ENCODE data around the gene RGCC. TPM values are rescaled to one million over a fixed set of nuclear protein-coding genes. Genes with fewer than 3 reads are reported as not detected.
A peak's percentile ranks its signal among the peaks of the same experiment; 100 is the strongest.

The RGCC gene
- total and polyA plus RNA-seq, 10 donors, result 5.1 to 76.4 (median 23.9) TPM

DNA sequence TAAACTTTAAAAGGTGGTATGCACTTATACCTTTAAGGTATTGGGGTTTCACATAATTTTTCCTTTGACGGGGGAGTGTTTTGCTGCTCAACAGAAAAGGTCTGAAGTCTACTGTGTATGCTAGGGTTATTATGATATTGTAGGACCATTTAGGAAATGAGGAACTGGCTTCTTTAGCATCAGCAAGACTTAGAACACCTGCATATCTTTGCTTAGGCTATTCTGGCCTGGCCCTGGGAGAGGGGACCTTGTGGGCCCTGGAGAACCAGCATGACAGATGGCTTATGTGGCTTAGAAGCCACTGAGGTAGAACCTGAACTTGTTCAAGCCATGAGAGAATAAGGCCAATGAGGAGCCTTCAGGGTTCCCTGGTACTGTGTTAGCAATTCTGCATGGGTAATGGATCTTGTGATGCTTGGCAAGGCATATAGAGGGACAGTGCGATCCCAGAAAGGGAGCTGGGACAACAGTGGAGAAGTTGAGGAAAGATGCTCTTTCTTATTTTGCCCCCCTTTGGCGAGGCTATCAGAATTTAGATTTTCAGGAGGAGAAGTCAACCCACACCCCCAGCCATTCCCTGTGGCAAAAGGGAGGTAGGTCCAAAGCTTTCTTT lies 4.3 kb downstream of the RGCC start:
- Histone ChIP-seq H3K27ac (peak overlapping the region in 3 of 8 donors; percentile 77 to 84 (median 81)), H3K4me3 (peak overlapping the region in 1 of 8 donors; percentile 35), H3K36me3 (peaks cover 0 to 27% (median 0%) of the 10 kb centered on the region in 6 donors)

DNA sequence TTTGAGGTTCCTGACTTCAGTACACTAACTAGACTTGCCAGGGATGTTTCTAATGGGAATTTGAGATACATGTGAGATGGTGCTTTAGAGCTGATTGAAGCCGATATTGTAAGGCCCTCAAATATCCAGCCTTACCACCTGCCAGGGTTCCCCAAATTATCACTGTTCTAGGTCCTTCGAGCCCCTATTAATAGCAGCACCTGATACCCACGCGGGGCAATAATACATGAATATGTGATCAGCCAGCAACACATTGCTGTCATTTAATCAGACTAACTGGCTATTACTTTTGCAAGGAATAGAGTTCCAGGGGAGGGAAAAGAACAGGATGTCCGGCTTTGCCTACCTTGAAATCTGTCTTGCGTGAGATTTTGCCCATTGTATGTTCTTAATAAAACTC lies 5.1 kb downstream of the RGCC start:
- H3K9me3 ChIP-seq, result no peaks in the 10 kb centered on the region

More for the DNA sequence above, 4.3 kb downstream of the RGCC start:
- 77 to 86% (median 84%) methylated on average over 3 of the region's 3 CpGs for WGBS, 5 donors
- DNase-seq, result no peak
- TF ChIP-seq, protein P1, sequence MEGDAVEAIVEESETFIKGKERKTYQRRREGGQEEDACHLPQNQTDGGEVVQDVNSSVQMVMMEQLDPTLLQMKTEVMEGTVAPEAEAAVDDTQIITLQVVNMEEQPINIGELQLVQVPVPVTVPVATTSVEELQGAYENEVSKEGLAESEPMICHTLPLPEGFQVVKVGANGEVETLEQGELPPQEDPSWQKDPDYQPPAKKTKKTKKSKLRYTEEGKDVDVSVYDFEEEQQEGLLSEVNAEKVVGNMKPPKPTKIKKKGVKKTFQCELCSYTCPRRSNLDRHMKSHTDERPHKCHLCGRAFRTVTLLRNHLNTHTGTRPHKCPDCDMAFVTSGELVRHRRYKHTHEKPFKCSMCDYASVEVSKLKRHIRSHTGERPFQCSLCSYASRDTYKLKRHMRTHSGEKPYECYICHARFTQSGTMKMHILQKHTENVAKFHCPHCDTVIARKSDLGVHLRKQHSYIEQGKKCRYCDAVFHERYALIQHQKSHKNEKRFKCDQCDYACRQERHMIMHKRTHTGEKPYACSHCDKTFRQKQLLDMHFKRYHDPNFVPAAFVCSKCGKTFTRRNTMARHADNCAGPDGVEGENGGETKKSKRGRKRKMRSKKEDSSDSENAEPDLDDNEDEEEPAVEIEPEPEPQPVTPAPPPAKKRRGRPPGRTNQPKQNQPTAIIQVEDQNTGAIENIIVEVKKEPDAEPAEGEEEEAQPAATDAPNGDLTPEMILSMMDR (IDR thresholded peaks at IDR 0.05 in 8 of 11, conservative IDR thresholded peaks at IDR 0.05 in 3 of 11), result no peak
- TF ChIP-seq POLR2AphosphoS5 (IDR thresholded peaks at IDR 0.05) (no peak), POLR2A (IDR thresholded peaks at IDR 0.05) (no peak)
- Histone ChIP-seq H3K4me1 (peaks cover 8 to 100% (median 80%) of the 10 kb centered on the region in 6 donors), H3K27me3 (replicated peaks in 1 of 7) (peaks cover 0 to 38% (median 23%) of the 10 kb centered on the region in 7 donors), H3K9me3 (no peaks in the 10 kb centered on the region)
- intact Hi-C loops (cut with DNase I; ENCODE audit: low total_unique reads), result no loop called here

DNA sequence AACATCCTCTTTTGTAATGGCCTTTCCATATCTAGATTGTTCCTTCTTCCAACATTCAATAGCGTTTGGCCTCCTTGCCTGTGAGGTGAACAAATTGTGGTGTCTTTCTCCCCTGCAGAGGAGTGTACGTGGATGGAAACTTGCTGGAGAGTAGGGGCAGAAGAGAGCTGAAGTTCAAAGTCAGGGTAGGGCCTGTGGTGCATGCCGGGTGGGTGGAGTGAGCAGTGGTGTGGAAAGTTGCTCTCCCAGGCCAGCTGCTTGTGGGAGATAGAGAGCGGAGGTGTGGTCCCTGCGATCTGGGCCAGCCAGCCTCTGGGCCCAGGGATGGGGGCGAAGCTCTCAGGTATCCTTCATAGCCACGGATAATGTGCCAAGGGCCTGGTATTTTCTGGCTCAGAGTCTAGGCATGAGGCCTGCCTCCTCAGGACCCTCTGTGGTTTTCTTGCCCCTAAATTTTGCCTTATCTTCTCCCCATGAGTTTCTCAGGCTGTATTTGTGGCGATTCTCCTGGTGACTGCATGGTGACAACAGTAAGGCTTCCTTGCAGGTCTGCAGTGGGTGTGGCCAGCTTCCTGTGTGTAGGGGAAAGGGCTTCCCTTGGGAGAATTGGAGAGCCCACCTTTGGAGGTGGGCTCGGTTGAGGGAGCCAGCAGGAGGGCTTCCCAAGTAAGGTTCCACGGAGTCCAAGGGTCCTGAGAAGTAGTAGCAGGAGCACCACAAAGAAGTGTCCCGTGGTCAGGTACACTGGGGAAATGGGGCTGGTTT lies 6.7 kb downstream of the RGCC start:
- peak overlapping the region; percentile 49 to 84 (median 77) for H3K27ac ChIP-seq
- H3K4me1 ChIP-seq, result peaks cover 8 to 91% (median 61%) of the 10 kb centered on the region in 6 donors
- H3K27me3 ChIP-seq (replicated peaks in 1 of 7), result peaks cover 0 to 14% (median 0%) of the 10 kb centered on the region in 7 donors
- intact Hi-C loops (cut with DNase I; ENCODE audit: low total_unique reads), result no loop called here
- 63 to 73% (median 68%) methylated on average over 9 to 11 of the region's 11 CpGs for WGBS, 5 donors
- H3K4me3 ChIP-seq, result peak overlapping the region in 1 of 8 donors; percentile 36
- DNase-seq, result peak; percentile 80
- TF ChIP-seq POLR2A (IDR thresholded peaks at IDR 0.05), result no peak
- peak in 1 of 3 donors; percentile 34 for TF ChIP-seq POLR2AphosphoS5 (IDR thresholded peaks at IDR 0.05)
- TF ChIP-seq, protein P1 (IDR thresholded peaks at IDR 0.05 in 8 of 11, conservative IDR thresholded peaks at IDR 0.05 in 3 of 11), result no peak
- peaks cover 0 to 51% (median 3%) of the 10 kb centered on the region in 6 donors for H3K36me3 ChIP-seq
- no peaks in the 10 kb centered on the region for H3K9me3 ChIP-seq

More for the DNA sequence above, 5.1 kb downstream of the RGCC start:
- Histone ChIP-seq H3K27ac (peak overlapping the region in 7 of 8 donors; percentile 21 to 84 (median 58)), H3K27me3 (replicated peaks in 1 of 7) (peaks cover 0 to 30% (median 15%) of the 10 kb centered on the region in 7 donors), H3K4me3 (peak overlapping the region in 1 of 8 donors; percentile 36), H3K4me1 (peaks cover 8 to 100% (median 77%) of the 10 kb centered on the region in 6 donors), H3K36me3 (peaks cover 0 to 35% (median 0%) of the 10 kb centered on the region in 6 donors)
- no peak for TF ChIP-seq POLR2A (IDR thresholded peaks at IDR 0.05)
- TF ChIP-seq, protein P1 (IDR thresholded peaks at IDR 0.05 in 8 of 11, conservative IDR thresholded peaks at IDR 0.05 in 3 of 11), result no peak
- no peak for TF ChIP-seq POLR2AphosphoS5 (IDR thresholded peaks at IDR 0.05)
- no peak for DNase-seq
- intact Hi-C loops (cut with DNase I; ENCODE audit: low total_unique reads), result no loop called here
- WGBS, 5 donors, result 88 to 92% (median 91%) methylated on average over 6 of the region's 6 CpGs

All from spleen (tissue), 11 donors.